Thyroid gland (tissue), 4 donors: ENCODE measurements around the gene ADAMTS12.

Experiments
- POLR2A ChIP-seq, 2 donors: fragments of 450-650 bp; IDR thresholded peaks; one replicate each; pipeline ENCODE4 v1.6.1; 2017; ENCODE audit warnings: antibody characterized with exemption in 2 of 2, mild to moderate bottlenecking in 2 of 2, moderate library complexity in 1 of 2
- TF ChIP-seq, protein P1 (sequence below), 6 experiments: fragments of 200-600 bp in 3 of 6; fragments of 450-650 bp in 3 of 6; sonication (generic) in 3 of 6; IDR thresholded peaks; one replicate each; pipeline ENCODE4 v1.5.1; 2016 to 2019; ENCODE audit warnings: antibody characterized with exemption in 6 of 6, mild to moderate bottlenecking in 2 of 6, inconsistent platforms in 1 of 6, moderate library complexity in 1 of 6

GRCh38 chr5:33526755-33527154, 365.0 kb downstream of the ADAMTS12 start:
- TF ChIP-seq, protein P1, sequence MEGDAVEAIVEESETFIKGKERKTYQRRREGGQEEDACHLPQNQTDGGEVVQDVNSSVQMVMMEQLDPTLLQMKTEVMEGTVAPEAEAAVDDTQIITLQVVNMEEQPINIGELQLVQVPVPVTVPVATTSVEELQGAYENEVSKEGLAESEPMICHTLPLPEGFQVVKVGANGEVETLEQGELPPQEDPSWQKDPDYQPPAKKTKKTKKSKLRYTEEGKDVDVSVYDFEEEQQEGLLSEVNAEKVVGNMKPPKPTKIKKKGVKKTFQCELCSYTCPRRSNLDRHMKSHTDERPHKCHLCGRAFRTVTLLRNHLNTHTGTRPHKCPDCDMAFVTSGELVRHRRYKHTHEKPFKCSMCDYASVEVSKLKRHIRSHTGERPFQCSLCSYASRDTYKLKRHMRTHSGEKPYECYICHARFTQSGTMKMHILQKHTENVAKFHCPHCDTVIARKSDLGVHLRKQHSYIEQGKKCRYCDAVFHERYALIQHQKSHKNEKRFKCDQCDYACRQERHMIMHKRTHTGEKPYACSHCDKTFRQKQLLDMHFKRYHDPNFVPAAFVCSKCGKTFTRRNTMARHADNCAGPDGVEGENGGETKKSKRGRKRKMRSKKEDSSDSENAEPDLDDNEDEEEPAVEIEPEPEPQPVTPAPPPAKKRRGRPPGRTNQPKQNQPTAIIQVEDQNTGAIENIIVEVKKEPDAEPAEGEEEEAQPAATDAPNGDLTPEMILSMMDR (IDR thresholded peaks at IDR 0.05): no peak
- no peak for TF ChIP-seq POLR2A (IDR thresholded peaks at IDR 0.05)
